ENCODE measurements around the gene ELP1. TPM values are rescaled to one million over a fixed set of nuclear protein-coding genes. Genes with fewer than 3 reads are reported as not detected.

The ELP1 gene
- polyA plus RNA-seq, 2 of the 4 experiments (the other 2 are of a cell fraction), result 25.4 to 35.8 TPM

- H3K4me2 ChIP-seq, result no peak overlapping the region
- no peak overlapping the region for H3K27ac ChIP-seq
- CTCF ChIA-PET, result interaction anchor here (0.7 to 1.2 kb wide), 2 partner anchors 60 to 113 kb away, joined by 3 read pairs; no protein-coding TSS in a partner anchor
- no peak overlapping the region for H3K4me3 ChIP-seq
- H3K9me3 ChIP-seq, result no peaks in the 10 kb centered on the region
- POLR2A ChIA-PET, result no interaction called here
- no peaks in the 10 kb centered on the region for H3K4me1 ChIP-seq
- FAIRE-seq, result no peak
- DNase-seq (ENCODE audit: low read depth in 1 of 2, low spot score in 1 of 2), result no peak
- TF ChIP-seq, protein P1, sequence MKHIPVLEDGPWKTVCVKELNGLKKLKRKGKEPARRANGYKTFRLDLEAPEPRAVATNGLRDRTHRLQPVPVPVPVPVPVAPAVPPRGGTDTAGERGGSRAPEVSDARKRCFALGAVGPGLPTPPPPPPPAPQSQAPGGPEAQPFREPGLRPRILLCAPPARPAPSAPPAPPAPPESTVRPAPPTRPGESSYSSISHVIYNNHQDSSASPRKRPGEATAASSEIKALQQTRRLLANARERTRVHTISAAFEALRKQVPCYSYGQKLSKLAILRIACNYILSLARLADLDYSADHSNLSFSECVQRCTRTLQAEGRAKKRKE (CRISPR knock-in tag; IDR thresholded peaks at IDR 0.05; ENCODE audit: low read depth), result no peak
- TF ChIP-seq HES2 (IDR thresholded peaks at IDR 0.05) (no peak), EP300 (IDR thresholded peaks at IDR 0.05) (no peak)
- no peak for ATAC-seq
These were observed 22.7 kb upstream of the ELP1 start for GRCh38 chr9:108956631-108957026.

GRCh38 chr9:108956022-108956630 is 22.2 kb upstream of the ELP1 start:
- Histone ChIP-seq H3K4me2 (no peak overlapping the region), H3K4me3 (no peak overlapping the region), H3K27ac (no peak overlapping the region), H3K4me1 (no peaks in the 10 kb centered on the region), H3K9me3 (no peaks in the 10 kb centered on the region)
- DNase-seq (ENCODE audit: low read depth in 1 of 2, low spot score in 1 of 2), result no peak
- no peak for FAIRE-seq
- ATAC-seq, result no peak
- POLR2A ChIA-PET, result no interaction called here
- no peak for TF ChIP-seq RCOR1 (IDR thresholded peaks at IDR 0.05; ENCODE audit: low read depth, low read length)
- TF ChIP-seq HDAC2 (IDR thresholded peaks at IDR 0.05), result no peak
- TF ChIP-seq BHLHE40 (IDR thresholded peaks at IDR 0.05; ENCODE audit: low read depth, low read length), result no peak
- TF ChIP-seq JUN (IDR thresholded peaks at IDR 0.05), result no peak
- TF ChIP-seq PHF8 (IDR thresholded peaks at IDR 0.05; ENCODE audit: borderline replicate concordance, low read depth), result no peak
- TF ChIP-seq NPAS2 (CRISPR knock-in tag; IDR thresholded peaks at IDR 0.05; ENCODE audit: borderline replicate concordance), result no peak
- no peak for TF ChIP-seq TP53 (CRISPR knock-in tag; IDR thresholded peaks at IDR 0.05)
- TF ChIP-seq KDM1A (IDR thresholded peaks at IDR 0.05; ENCODE audit: low read depth), result no peak
- TF ChIP-seq, protein P2, sequence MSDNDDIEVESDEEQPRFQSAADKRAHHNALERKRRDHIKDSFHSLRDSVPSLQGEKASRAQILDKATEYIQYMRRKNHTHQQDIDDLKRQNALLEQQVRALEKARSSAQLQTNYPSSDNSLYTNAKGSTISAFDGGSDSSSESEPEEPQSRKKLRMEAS (IDR thresholded peaks at IDR 0.05), result no peak
- TF ChIP-seq, protein P3, sequence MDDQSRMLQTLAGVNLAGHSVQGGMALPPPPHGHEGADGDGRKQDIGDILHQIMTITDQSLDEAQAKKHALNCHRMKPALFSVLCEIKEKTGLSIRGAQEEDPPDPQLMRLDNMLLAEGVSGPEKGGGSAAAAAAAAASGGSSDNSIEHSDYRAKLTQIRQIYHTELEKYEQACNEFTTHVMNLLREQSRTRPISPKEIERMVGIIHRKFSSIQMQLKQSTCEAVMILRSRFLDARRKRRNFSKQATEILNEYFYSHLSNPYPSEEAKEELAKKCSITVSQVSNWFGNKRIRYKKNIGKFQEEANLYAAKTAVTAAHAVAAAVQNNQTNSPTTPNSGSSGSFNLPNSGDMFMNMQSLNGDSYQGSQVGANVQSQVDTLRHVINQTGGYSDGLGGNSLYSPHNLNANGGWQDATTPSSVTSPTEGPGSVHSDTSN (IDR thresholded peaks at IDR 0.05), result no peak
- TF ChIP-seq NR3C1 (IDR thresholded peaks at IDR 0.05), result no peak
- no peak for TF ChIP-seq EHMT2 (IDR thresholded peaks at IDR 0.05; ENCODE audit: low read depth)
- no peak for TF ChIP-seq HOXB13 (CRISPR knock-in tag; IDR thresholded peaks at IDR 0.05; ENCODE audit: low read depth)
- TF ChIP-seq GATA3 (IDR thresholded peaks at IDR 0.05; ENCODE audit: borderline replicate concordance), result no peak
- no peak for TF ChIP-seq MAFK (IDR thresholded peaks at IDR 0.05; ENCODE audit: partially characterized antibody)
- no peak for TF ChIP-seq REST (IDR thresholded peaks at IDR 0.05)
- TF ChIP-seq SREBF2 (IDR thresholded peaks at IDR 0.05), result no peak
- TF ChIP-seq POLR2AphosphoS2 (conservative IDR thresholded peaks at IDR 0.05; ENCODE audit: low read length), result no peak
- CTCF ChIA-PET, result interaction anchor here (0.7 to 5.8 kb wide), 3 partner anchors 13 to 61 kb away, joined by 3 to 39 read pairs (median 4); no protein-coding TSS in a partner anchor
- WGBS (ENCODE audit: missing lambda C conversion rate), result 94% methylated on average over 4 of the region's 4 CpGs
